NT2/D1 (cell line): ENCODE measurements around the gene CEP72.

Source experiments
- DNase-seq: peaks from one replicate; pipeline ENCODE4 v3.0.0-alpha.2; 2011; ENCODE audit warnings: low read depth, low spot score
- H3K27me3 ChIP-seq: 2 replicates; pipeline ENCODE4 v1.6.0; 2011; ENCODE audit warnings: mild to moderate bottlenecking; ENCODE audit not compliant: insufficient read length, insufficient read depth
- H3K36me3 ChIP-seq: 2 replicates; pipeline ENCODE4 v1.6.1; 2011; ENCODE audit warnings: mild to moderate bottlenecking, low read length, mixed read lengths; ENCODE audit not compliant: insufficient read depth, insufficient read length
- H3K4me1 ChIP-seq: 2 replicates; pipeline ENCODE4 v1.5.1; 2011; ENCODE audit not compliant: insufficient read depth, insufficient read length
- H3K4me3 ChIP-seq: 2 replicates; pipeline ENCODE4 v1.5.1; 2011; ENCODE audit warnings: low read depth; ENCODE audit not compliant: insufficient read length
- H3K9ac ChIP-seq: 2 replicates; pipeline ENCODE4 v1.6.0; 2011; ENCODE audit warnings: low read depth; ENCODE audit not compliant: insufficient read length
- H3K9me3 ChIP-seq: 2 replicates; pipeline ENCODE4 v1.5.1; 2011; ENCODE audit warnings: mild to moderate bottlenecking, low read length; ENCODE audit not compliant: insufficient read depth
- SUZ12 ChIP-seq: IDR thresholded peaks from 2 replicates; pipeline ENCODE4 v1.6.1; 2011; ENCODE audit not compliant: insufficient read length, insufficient read depth; ENCODE audit errors: extremely low read depth
- YY1 ChIP-seq: IDR thresholded peaks from 2 replicates; pipeline ENCODE4 v1.6.1; 2011; ENCODE audit not compliant: insufficient read length, insufficient read depth
- ZNF274 ChIP-seq: IDR thresholded peaks from 2 replicates; pipeline ENCODE4 v1.6.1; 2011; ENCODE audit warnings: mild to moderate bottlenecking, low read depth, low read length

The CEP72 gene

GRCh38 chr5:610744-611730 is 1.1 kb upstream of the CEP72 start:
- H3K4me3 ChIP-seq, result peak overlapping the region; percentile 53
- TF ChIP-seq SUZ12 (no peak), ZNF274 (no peak), YY1 (no peak)
- H3K27me3 ChIP-seq, result no peaks in the 10 kb centered on the region
- H3K9me3 ChIP-seq, result peaks cover 4% of the 10 kb centered on the region
- peak overlapping the region; percentile 67 for H3K9ac ChIP-seq
- H3K36me3 ChIP-seq, result no peaks in the 10 kb centered on the region
- no peak for DNase-seq
- peaks cover 4% of the 10 kb centered on the region for H3K4me1 ChIP-seq

GRCh38 chr5:612498-613424 is 621 bp downstream of the CEP72 start:
- no peak for DNase-seq
- H3K27me3 ChIP-seq, result no peaks in the 10 kb centered on the region
- TF ChIP-seq YY1 (no peak), SUZ12 (no peak), ZNF274 (no peak)
- peaks cover 16% of the 10 kb centered on the region for H3K36me3 ChIP-seq
- H3K9ac ChIP-seq, result peak overlapping the region; percentile 87
- peak overlapping the region; percentile 82 for H3K4me3 ChIP-seq
- peaks cover 4% of the 10 kb centered on the region for H3K4me1 ChIP-seq
- peaks cover 4% of the 10 kb centered on the region for H3K9me3 ChIP-seq

GRCh38 chr5:616484-617039 is 4.4 kb downstream of the CEP72 start:
- H3K4me1 ChIP-seq, result no peaks in the 10 kb centered on the region
- DNase-seq, result no peak
- no peaks in the 10 kb centered on the region for H3K27me3 ChIP-seq
- no peak overlapping the region for H3K9ac ChIP-seq
- TF ChIP-seq YY1, result no peak
- TF ChIP-seq ZNF274, result no peak
- no peak for TF ChIP-seq SUZ12
- H3K4me3 ChIP-seq, result no peak overlapping the region
- peaks cover 4% of the 10 kb centered on the region for H3K9me3 ChIP-seq
- peaks cover 53% of the 10 kb centered on the region for H3K36me3 ChIP-seq

- Histone ChIP-seq H3K27me3 (no peaks in the 10 kb centered on the region), H3K9ac (no peak overlapping the region), H3K4me1 (no peaks in the 10 kb centered on the region), H3K9me3 (peaks cover 3% of the 10 kb centered on the region), H3K4me3 (no peak overlapping the region), H3K36me3 (peaks cover 65% of the 10 kb centered on the region)
- DNase-seq, result no peak
- no peak for TF ChIP-seq ZNF274
- TF ChIP-seq SUZ12, result no peak
- TF ChIP-seq YY1, result no peak
Observed at GRCh38 chr5:617896-618295, 5.8 kb downstream of the CEP72 start.

GRCh38 chr5:618450-618849 is 6.3 kb downstream of the CEP72 start:
- Histone ChIP-seq H3K27me3 (no peaks in the 10 kb centered on the region), H3K9ac (no peak overlapping the region), H3K9me3 (no peaks in the 10 kb centered on the region), H3K4me1 (no peaks in the 10 kb centered on the region), H3K36me3 (peaks cover 70% of the 10 kb centered on the region), H3K4me3 (no peak overlapping the region)
- DNase-seq, result no peak
- TF ChIP-seq SUZ12 (no peak), YY1 (no peak), ZNF274 (no peak)

GRCh38 chr5:619444-619843 is 7.3 kb downstream of the CEP72 start:
- Histone ChIP-seq H3K4me1 (no peaks in the 10 kb centered on the region), H3K27me3 (no peaks in the 10 kb centered on the region), H3K36me3 (peaks cover 75% of the 10 kb centered on the region), H3K9me3 (no peaks in the 10 kb centered on the region), H3K4me3 (no peak overlapping the region), H3K9ac (no peak overlapping the region)
- DNase-seq, result no peak
- TF ChIP-seq ZNF274 (no peak), YY1 (no peak), SUZ12 (no peak)

- no peak for DNase-seq
- Histone ChIP-seq H3K9me3 (no peaks in the 10 kb centered on the region), H3K4me1 (no peaks in the 10 kb centered on the region), H3K4me3 (no peak overlapping the region), H3K36me3 (peaks cover 82% of the 10 kb centered on the region), H3K9ac (no peak overlapping the region), H3K27me3 (no peaks in the 10 kb centered on the region)
- TF ChIP-seq YY1, result no peak
- TF ChIP-seq SUZ12, result no peak
- no peak for TF ChIP-seq ZNF274
Observed at GRCh38 chr5:620152-620551, 8.0 kb downstream of the CEP72 start.
